DOHH2 (cell line): ENCODE data around the gene NEURL1.
A peak's percentile ranks its signal among the peaks of the same experiment; 100 is the strongest.

Experiments used
- EZH2phosphoT487 ChIP-seq: fragments of 200-600 bp; sonication (generic); IDR thresholded peaks from 2 replicates; pipeline ENCODE4 v1.6.1; 2017; ENCODE audit warnings: borderline replicate concordance, mild to moderate bottlenecking, antibody characterized with exemption, low read length, moderate library complexity, mixed read lengths
- TF ChIP-seq, protein P1 (sequence below): fragments of 200-600 bp; sonication (generic); IDR thresholded peaks from one replicate; pipeline ENCODE4 v1.5.1; 2014; ENCODE audit warnings: antibody characterized with exemption, mild to moderate bottlenecking, low read depth, low read length; ENCODE audit not compliant: poor library complexity, severe bottlenecking

DNA sequence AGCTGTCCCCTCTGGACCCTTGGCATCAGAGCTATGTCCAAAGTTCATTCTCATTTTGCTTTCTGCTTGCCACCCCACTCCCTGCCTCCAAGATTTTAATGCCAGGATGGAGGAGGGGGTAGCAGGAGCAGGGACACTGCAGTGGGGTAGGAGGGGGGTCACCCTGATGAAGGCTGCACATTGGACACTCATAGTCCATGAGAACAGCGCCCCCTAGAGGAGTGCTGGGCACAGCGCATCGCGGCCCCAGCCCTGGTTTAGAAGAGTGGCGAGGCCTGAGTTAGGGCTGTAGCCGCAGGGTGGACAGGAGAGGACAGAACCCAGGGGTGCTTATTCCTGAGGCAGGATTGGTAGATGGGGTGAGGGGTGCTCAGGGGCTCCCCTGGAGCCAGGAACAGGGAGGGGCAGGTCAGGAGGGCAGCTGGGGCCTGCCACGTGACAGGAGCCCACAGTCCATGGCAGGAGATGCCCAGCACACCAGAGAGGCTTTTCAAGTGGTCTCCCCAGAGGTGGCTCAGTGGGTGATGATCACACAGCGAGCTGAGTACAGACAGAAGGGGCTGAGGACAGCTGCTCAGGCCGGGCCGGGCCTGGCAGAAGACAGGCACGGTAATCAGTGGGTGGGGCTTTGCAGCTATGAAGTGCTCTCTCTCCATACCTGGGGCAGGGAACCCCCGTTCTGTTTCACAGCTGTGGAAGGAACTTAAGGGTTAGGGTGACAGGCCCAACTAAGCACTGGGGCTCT is 71.4 kb downstream of the NEURL1 start:
- TF ChIP-seq, protein P1, sequence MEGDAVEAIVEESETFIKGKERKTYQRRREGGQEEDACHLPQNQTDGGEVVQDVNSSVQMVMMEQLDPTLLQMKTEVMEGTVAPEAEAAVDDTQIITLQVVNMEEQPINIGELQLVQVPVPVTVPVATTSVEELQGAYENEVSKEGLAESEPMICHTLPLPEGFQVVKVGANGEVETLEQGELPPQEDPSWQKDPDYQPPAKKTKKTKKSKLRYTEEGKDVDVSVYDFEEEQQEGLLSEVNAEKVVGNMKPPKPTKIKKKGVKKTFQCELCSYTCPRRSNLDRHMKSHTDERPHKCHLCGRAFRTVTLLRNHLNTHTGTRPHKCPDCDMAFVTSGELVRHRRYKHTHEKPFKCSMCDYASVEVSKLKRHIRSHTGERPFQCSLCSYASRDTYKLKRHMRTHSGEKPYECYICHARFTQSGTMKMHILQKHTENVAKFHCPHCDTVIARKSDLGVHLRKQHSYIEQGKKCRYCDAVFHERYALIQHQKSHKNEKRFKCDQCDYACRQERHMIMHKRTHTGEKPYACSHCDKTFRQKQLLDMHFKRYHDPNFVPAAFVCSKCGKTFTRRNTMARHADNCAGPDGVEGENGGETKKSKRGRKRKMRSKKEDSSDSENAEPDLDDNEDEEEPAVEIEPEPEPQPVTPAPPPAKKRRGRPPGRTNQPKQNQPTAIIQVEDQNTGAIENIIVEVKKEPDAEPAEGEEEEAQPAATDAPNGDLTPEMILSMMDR: peak; percentile 98
- TF ChIP-seq EZH2phosphoT487: no peak
